ENCODE measurements around the gene MBNL2.

GRCh38 chr13:97185291-97185690, 36.8 kb upstream of the MBNL2 start:
- TF ChIP-seq EZH2 (IDR thresholded peaks at IDR 0.05; ENCODE audit: low read depth, unreplicated experiment), result no peak
- TF ChIP-seq, protein P1, sequence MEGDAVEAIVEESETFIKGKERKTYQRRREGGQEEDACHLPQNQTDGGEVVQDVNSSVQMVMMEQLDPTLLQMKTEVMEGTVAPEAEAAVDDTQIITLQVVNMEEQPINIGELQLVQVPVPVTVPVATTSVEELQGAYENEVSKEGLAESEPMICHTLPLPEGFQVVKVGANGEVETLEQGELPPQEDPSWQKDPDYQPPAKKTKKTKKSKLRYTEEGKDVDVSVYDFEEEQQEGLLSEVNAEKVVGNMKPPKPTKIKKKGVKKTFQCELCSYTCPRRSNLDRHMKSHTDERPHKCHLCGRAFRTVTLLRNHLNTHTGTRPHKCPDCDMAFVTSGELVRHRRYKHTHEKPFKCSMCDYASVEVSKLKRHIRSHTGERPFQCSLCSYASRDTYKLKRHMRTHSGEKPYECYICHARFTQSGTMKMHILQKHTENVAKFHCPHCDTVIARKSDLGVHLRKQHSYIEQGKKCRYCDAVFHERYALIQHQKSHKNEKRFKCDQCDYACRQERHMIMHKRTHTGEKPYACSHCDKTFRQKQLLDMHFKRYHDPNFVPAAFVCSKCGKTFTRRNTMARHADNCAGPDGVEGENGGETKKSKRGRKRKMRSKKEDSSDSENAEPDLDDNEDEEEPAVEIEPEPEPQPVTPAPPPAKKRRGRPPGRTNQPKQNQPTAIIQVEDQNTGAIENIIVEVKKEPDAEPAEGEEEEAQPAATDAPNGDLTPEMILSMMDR (conservative IDR thresholded peaks at IDR 0.05; ENCODE audit: low read depth in 2 of 2), result no peak
- no peak for TF ChIP-seq CREB1 (CRISPR knock-in tag; IDR thresholded peaks at IDR 0.05; ENCODE audit: low read depth)
- TF ChIP-seq POLR2AphosphoS5 (IDR thresholded peaks at IDR 0.05; ENCODE audit: low read depth), result no peak
- TF ChIP-seq JUNB (IDR thresholded peaks at IDR 0.05; ENCODE audit: unreplicated experiment), result no peak
